Glomerular endothelial cell (primary cell): Measurements from ENCODE around the gene STK32C. TPM values are rescaled to one million over a fixed set of nuclear protein-coding genes. Genes with fewer than 3 reads are reported as not detected.
"Not testable (repeated sequence)": the region's sequence is repeated elsewhere in the genome, so short reads cannot be mapped to it uniquely, and the experiment has no call there.

ENCODE experiments used
- DNase-seq: peaks from one replicate; pipeline ENCODE4 v3.0.0-alpha.2; 2011; ENCODE audit warnings: low read depth, low spot score; ENCODE audit errors: extremely low read depth
- total RNA-seq: library from RNA; depleted of rRNA; stranded (reverse); fragments of >200 nt; gene quantifications from 2 replicates; pipeline ENCODE4 v1.2.3, GENCODE V29; 2015

The STK32C gene
- total RNA-seq, 1 donor from 2014 or later = 7.8 TPM

GRCh38 chr10:132320654-132321469, 13.1 kb upstream of the STK32C start:
- no peak for DNase-seq

GRCh38 chr10:132319853-132320653, 12.3 kb upstream of the STK32C start:
- DNase-seq = no peak

GRCh38 chr10:132317477-132317876, 9.7 kb upstream of the STK32C start:
- DNase-seq = not testable (repeated sequence)

GRCh38 chr10:132316133-132316532, 8.4 kb upstream of the STK32C start:
- no peak for DNase-seq

GRCh38 chr10:132314881-132315280, 7.1 kb upstream of the STK32C start:
- not testable (repeated sequence) for DNase-seq

GRCh38 chr10:132314336-132314735, 6.6 kb upstream of the STK32C start:
- DNase-seq = no peak

- no peak for DNase-seq
Measured at GRCh38 chr10:132313865-132314264, 6.1 kb upstream of the STK32C start.

GRCh38 chr10:132313305-132313704, 5.6 kb upstream of the STK32C start:
- DNase-seq = no peak

GRCh38 chr10:132311338-132311939, 3.7 kb upstream of the STK32C start:
- DNase-seq = no peak

- no peak for DNase-seq
Measured at GRCh38 chr10:132310701-132311337, 3.1 kb upstream of the STK32C start.

GRCh38 chr10:132309879-132310591, 2.3 kb upstream of the STK32C start:
- no peak for DNase-seq

- DNase-seq = no peak
Measured at GRCh38 chr10:132309471-132309865, 1.7 kb upstream of the STK32C start.

- no peak for DNase-seq
Measured at GRCh38 chr10:132308587-132309470, 1.1 kb upstream of the STK32C start.

- DNase-seq = no peak
Measured at GRCh38 chr10:132306864-132307751, 642 bp downstream of the STK32C start.

- no peak for DNase-seq
Measured at GRCh38 chr10:132306343-132306685, 1.4 kb downstream of the STK32C start.

- no peak for DNase-seq
Measured at GRCh38 chr10:132305654-132306342, 2.0 kb downstream of the STK32C start.

GRCh38 chr10:132304756-132305509, 2.8 kb downstream of the STK32C start:
- DNase-seq = no peak
